K562 (cell line): ENCODE measurements around the gene FDX2. TPM values are rescaled to one million over a fixed set of nuclear protein-coding genes. Genes with fewer than 3 reads are reported as not detected.

ENCODE experiments used
- ARID1B ChIP-seq: fragments of 450-650 bp; IDR thresholded peaks from 2 replicates; pipeline ENCODE4 v1.6.1; 2016; ENCODE audit warnings: antibody characterized with exemption, mild to moderate bottlenecking, inconsistent platforms
- BACH1 ChIP-seq: fragments of 200-800 bp; sonication (Bioruptor generic); IDR thresholded peaks from 2 replicates; pipeline ENCODE4 v1.6.1; 2016; ENCODE audit warnings: missing genetic modification characterization, missing compliant biosample characterization
- CBX3 ChIP-seq, 2 experiments: IDR thresholded peaks; 1 replicate in 1 of 2; 2 replicates in 1 of 2; pipeline ENCODE4 v1.6.1; 2012; ENCODE audit warnings: inconsistent platforms in 2 of 2, low read length in 2 of 2, borderline replicate concordance in 1 of 2, control low read depth in 1 of 2
- CHCHD3 ChIP-seq: fragments of 250-450 bp; sonication (Bioruptor Pico); IDR thresholded peaks from 2 replicates; pipeline ENCODE4 v2.1.2; 2022; ENCODE audit warnings: mild to moderate bottlenecking
- FIP1L1 ChIP-seq: fragments of 200-400 bp; formaldehyde crosslinking; IDR thresholded peaks from 2 replicates; pipeline ENCODE4 v1.6.1; 2018; ENCODE audit warnings: mild to moderate bottlenecking, low read depth, low read length; ENCODE audit not compliant: poor library complexity, severe bottlenecking
- HCFC1 ChIP-seq: IDR thresholded peaks from 2 replicates; pipeline ENCODE4 v1.6.1; 2012; ENCODE audit warnings: low read depth, low read length, improper control_type of control experiment
- JUNB ChIP-seq: fragments of 450-650 bp; formaldehyde crosslinking; conservative IDR thresholded peaks from 2 replicates; pipeline ENCODE4 v1.4.0; 2020; ENCODE audit warnings: mild to moderate bottlenecking
- NCOA1 ChIP-seq: fragments of 450-650 bp; IDR thresholded peaks from 2 replicates; pipeline ENCODE4 v1.6.1; 2016; ENCODE audit warnings: low read depth
- NFE2 ChIP-seq: IDR thresholded peaks from 2 replicates; pipeline ENCODE4 v1.6.1; 2014; ENCODE audit warnings: antibody characterized with exemption, low read depth
- NONO ChIP-seq, 2 experiments: fragments of 200-400 bp in 1 of 2; fragments of 450-650 bp in 1 of 2; formaldehyde crosslinking in 1 of 2; IDR thresholded peaks; 2 replicates each; pipeline ENCODE4 v1.6.1; 2017; ENCODE audit warnings: low read depth in 2 of 2, mild to moderate bottlenecking in 2 of 2, moderate library complexity in 2 of 2, low read length in 1 of 2
- PHF20 ChIP-seq: fragments of 450-650 bp; IDR thresholded peaks from 2 replicates; pipeline ENCODE4 v1.6.1; 2018; ENCODE audit not compliant: partially characterized antibody
- RBM22 ChIP-seq: fragments of 200-400 bp; formaldehyde crosslinking; IDR thresholded peaks from 2 replicates; pipeline ENCODE4 v1.6.1; 2018; ENCODE audit warnings: low read length, low read depth; ENCODE audit not compliant: poor library complexity, severe bottlenecking
- RBM25 ChIP-seq: fragments of 200-400 bp; formaldehyde crosslinking; IDR thresholded peaks from 2 replicates; pipeline ENCODE4 v1.6.1; 2018; ENCODE audit warnings: low read length, low read depth, moderate library complexity; ENCODE audit not compliant: severe bottlenecking
- SIN3B ChIP-seq: fragments of 450-650 bp; IDR thresholded peaks from 2 replicates; pipeline ENCODE4 v1.6.1; 2017; ENCODE audit warnings: low read depth, mild to moderate bottlenecking, moderate library complexity
- SMARCC2 ChIP-seq: fragments of 450-650 bp; IDR thresholded peaks from 2 replicates; pipeline ENCODE4 v1.6.1; 2017; ENCODE audit warnings: antibody characterized with exemption, moderate library complexity, mild to moderate bottlenecking, low read depth
- TAF9B ChIP-seq: fragments of 450-650 bp; IDR thresholded peaks from 2 replicates; pipeline ENCODE4 v1.6.1; 2018; ENCODE audit warnings: mild to moderate bottlenecking; ENCODE audit not compliant: partially characterized antibody
- ZNF121 ChIP-seq: sonication (generic); formaldehyde crosslinking; conservative IDR thresholded peaks from 2 replicates; pipeline ENCODE4 v1.8.0; 2022; ENCODE audit warnings: missing genetic modification reagents
- ZNF134 ChIP-seq: fragments of 250-450 bp; sonication (Bioruptor Pico); conservative IDR thresholded peaks from 2 replicates; pipeline ENCODE4 v1.4.0; 2020
- ZNF140 ChIP-seq: fragments of 250-450 bp; sonication (Bioruptor Pico); IDR thresholded peaks from 2 replicates; pipeline ENCODE4 v1.8.0; 2021; ENCODE audit warnings: moderate library complexity, mild to moderate bottlenecking, inconsistent platforms
- ZNF239 ChIP-seq: fragments of 250-450 bp; sonication (Bioruptor Pico); IDR thresholded peaks from 2 replicates; pipeline ENCODE4 v1.4.0; 2020; ENCODE audit warnings: mild to moderate bottlenecking
- ZNF253 ChIP-seq: fragments of 250-450 bp; sonication (Bioruptor Pico); conservative IDR thresholded peaks from 2 replicates; pipeline ENCODE4 v1.6.1; 2021; ENCODE audit warnings: mild to moderate bottlenecking
- ZNF445 ChIP-seq: fragments of 250-450 bp; sonication (Bioruptor Pico); IDR thresholded peaks from 2 replicates; pipeline ENCODE4 v1.4.0; 2020; ENCODE audit warnings: low read depth, mild to moderate bottlenecking, moderate library complexity
- ZZZ3 ChIP-seq: fragments of 450-650 bp; IDR thresholded peaks from 2 replicates; pipeline ENCODE4 v1.6.1; 2016; ENCODE audit warnings: antibody characterized with exemption, mild to moderate bottlenecking, moderate library complexity
- polyA plus RNA-seq, 8 experiments: library from polyadenylated mRNA; depleted of rRNA in 4 of 8; stranded (reverse) in 5 of 8; unstranded in 3 of 8; fragments of >200 nt; fragmentation: Nextera tagmentation in 2 of 8; fragmentation: Illumina TruSeq in 1 of 8; extraction: Ambion mirVana in 2 of 8; extraction: Trizol in 1 of 8; gene quantifications; 2 replicates each; pipeline versions ENCODE4 v1.2.1 to v1.2.3, GENCODE V29; 2011 to 2014; ENCODE audit warnings: inconsistent platforms in 1 of 8, missing spikeins in 1 of 8
- total RNA-seq, 7 experiments: library from RNA; depleted of rRNA in 6 of 7; stranded (reverse); fragments of >200 nt in 6 of 7; fragmentation: Illumina TruSeq in 2 of 7; extraction: Trizol in 2 of 7; gene quantifications; 2 replicates each; pipeline versions ENCODE4 v1.2.1 to v1.2.3, GENCODE V29; 2011 to 2021; ENCODE audit warnings: low replicate concordance in 1 of 7
- TF ChIP-seq, protein P1 (sequence below): fragments of 450-650 bp; IDR thresholded peaks from 2 replicates; pipeline ENCODE4 v1.6.1; 2016; ENCODE audit warnings: low read depth, mild to moderate bottlenecking, moderate library complexity
- TF ChIP-seq, protein P2 (sequence below): fragments of 250-450 bp; sonication (Bioruptor Pico); IDR thresholded peaks from 2 replicates; pipeline ENCODE4 v1.5.0; 2021
- TF ChIP-seq, protein P3 (sequence below): fragments of 250-450 bp; sonication (Bioruptor Pico); IDR thresholded peaks from 2 replicates; pipeline ENCODE4 v1.8.0; 2021; ENCODE audit warnings: moderate library complexity, mild to moderate bottlenecking, inconsistent platforms

Gene FDX2
- total and polyA plus RNA-seq, 9 of the 15 experiments (the other 6 are each of a cell fraction or from before 2014, with no cell fraction given): 2.5 to 49.8 (median 29.7) TPM

DNA sequence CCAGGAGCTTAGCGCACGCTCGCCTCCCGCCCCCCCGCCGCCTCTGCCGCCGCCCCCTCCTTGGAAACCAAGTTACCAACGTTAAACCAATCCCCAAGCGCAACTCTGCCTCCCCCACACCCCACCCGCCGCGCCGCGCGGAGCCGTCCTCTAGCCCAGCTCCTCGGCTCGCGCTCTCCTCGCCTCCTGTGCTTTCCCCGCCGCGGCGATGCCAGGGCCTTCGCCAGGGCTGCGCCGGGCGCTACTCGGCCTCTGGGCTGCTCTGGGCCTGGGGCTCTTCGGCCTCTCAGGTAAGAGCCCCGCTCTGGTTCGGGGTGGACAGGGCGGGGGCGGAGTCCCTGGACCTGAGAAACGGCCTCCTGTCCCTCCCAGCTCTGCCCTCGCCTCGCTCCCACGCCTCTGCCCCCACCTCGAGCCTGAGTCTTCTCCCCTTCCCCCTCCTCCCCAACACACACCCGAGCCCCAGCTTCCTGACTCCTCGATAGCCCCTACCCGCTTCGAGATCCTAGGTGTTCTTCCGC, 25.9 kb downstream of the FDX2 start, which contains the start of gene ICAM5 (continued):
- no peak for TF ChIP-seq FIP1L1
- TF ChIP-seq ZZZ3: no peak
- TF ChIP-seq ZNF134 (CRISPR knock-in tag): no peak
- TF ChIP-seq ZNF445 (CRISPR knock-in tag): no peak
- TF ChIP-seq ZNF239 (CRISPR knock-in tag): no peak
- TF ChIP-seq ARID1B: no peak
- TF ChIP-seq, protein P1, sequence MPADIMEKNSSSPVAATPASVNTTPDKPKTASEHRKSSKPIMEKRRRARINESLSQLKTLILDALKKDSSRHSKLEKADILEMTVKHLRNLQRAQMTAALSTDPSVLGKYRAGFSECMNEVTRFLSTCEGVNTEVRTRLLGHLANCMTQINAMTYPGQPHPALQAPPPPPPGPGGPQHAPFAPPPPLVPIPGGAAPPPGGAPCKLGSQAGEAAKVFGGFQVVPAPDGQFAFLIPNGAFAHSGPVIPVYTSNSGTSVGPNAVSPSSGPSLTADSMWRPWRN: no peak
- TF ChIP-seq TAF9B: no peak
- TF ChIP-seq SMARCC2: no peak
- TF ChIP-seq PHF20: no peak
- TF ChIP-seq ZNF140 (CRISPR knock-in tag): no peak
- TF ChIP-seq ZNF121: no peak
- no peak for TF ChIP-seq NFE2
- no peak for TF ChIP-seq JUNB (CRISPR knock-in tag)
- no peak for TF ChIP-seq HCFC1
- TF ChIP-seq BACH1 (tag): no peak
- no peak for TF ChIP-seq RBM25
- TF ChIP-seq CBX3 (IDR thresholded peaks at IDR 0.05; ENCODE audit: borderline replicate concordance in 1 of 2, low read length in 2 of 2): no peak
- TF ChIP-seq ZNF253: no peak
- TF ChIP-seq SIN3B: no peak
- TF ChIP-seq, protein P2, sequence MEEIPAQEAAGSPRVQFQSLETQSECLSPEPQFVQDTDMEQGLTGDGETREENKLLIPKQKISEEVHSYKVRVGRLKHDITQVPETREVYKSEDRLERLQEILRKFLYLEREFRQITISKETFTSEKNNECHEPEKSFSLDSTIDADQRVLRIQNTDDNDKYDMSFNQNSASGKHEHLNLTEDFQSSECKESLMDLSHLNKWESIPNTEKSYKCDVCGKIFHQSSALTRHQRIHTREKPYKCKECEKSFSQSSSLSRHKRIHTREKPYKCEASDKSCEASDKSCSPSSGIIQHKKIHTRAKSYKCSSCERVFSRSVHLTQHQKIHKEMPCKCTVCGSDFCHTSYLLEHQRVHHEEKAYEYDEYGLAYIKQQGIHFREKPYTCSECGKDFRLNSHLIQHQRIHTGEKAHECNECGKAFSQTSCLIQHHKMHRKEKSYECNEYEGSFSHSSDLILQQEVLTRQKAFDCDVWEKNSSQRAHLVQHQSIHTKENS (CRISPR knock-in tag): no peak
- TF ChIP-seq NCOA1: no peak
- TF ChIP-seq, protein P3, sequence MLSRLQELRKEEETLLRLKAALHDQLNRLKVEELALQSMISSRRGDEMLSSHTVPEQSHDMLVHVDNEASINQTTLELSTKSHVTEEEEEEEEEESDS (CRISPR knock-in tag): no peak
- TF ChIP-seq NONO (IDR thresholded peaks at IDR 0.05; ENCODE audit: low read depth in 2 of 2, low read length in 1 of 2): no peak; a peak in 1 of 4 replicates
- no peak for TF ChIP-seq CHCHD3 (CRISPR knock-in tag)
- TF ChIP-seq RBM22: peak; percentile 27
- TF ChIP-seq, all 486 proteins: peak for 63
